Endothelial cell (in vitro differentiated cells): Measurements from ENCODE around the gene PDE4DIP. TPM values are rescaled to one million over a fixed set of nuclear protein-coding genes. Genes with fewer than 3 reads are reported as not detected.
"Not testable (repeated sequence)": the region's sequence is repeated elsewhere in the genome, so short reads cannot be mapped to it uniquely, and the experiment has no call there.

Experiments
- DNase-seq: peaks from one replicate; pipeline ENCODE4 v3.0.0; 2021; ENCODE audit warnings: low spot score
- H3K27ac Mint-ChIP-seq: one replicate; pipeline ENCODE4 v1.8.0; 2021; ENCODE audit warnings: mixed read lengths, inconsistent platforms; ENCODE audit not compliant: unreplicated experiment
- H3K27me3 Mint-ChIP-seq: one replicate; pipeline ENCODE4 v1.8.0; 2021; ENCODE audit warnings: mild to moderate bottlenecking, moderate library complexity, mixed read lengths, inconsistent platforms; ENCODE audit not compliant: unreplicated experiment
- H3K36me3 Mint-ChIP-seq: one replicate; pipeline ENCODE4 v1.8.0; 2021; ENCODE audit warnings: mild to moderate bottlenecking, low read depth, mixed read lengths, inconsistent platforms; ENCODE audit not compliant: unreplicated experiment
- H3K4me1 Mint-ChIP-seq: one replicate; pipeline ENCODE4 v1.8.0; 2021; ENCODE audit warnings: mild to moderate bottlenecking, mixed read lengths, inconsistent platforms; ENCODE audit not compliant: unreplicated experiment
- H3K4me3 Mint-ChIP-seq: one replicate; pipeline ENCODE4 v1.8.0; 2021; ENCODE audit warnings: mild to moderate bottlenecking, mixed read lengths, inconsistent platforms; ENCODE audit not compliant: unreplicated experiment
- H3K9me3 Mint-ChIP-seq: one replicate; pipeline ENCODE4 v1.8.0; 2021; ENCODE audit warnings: mixed read lengths, inconsistent platforms; ENCODE audit not compliant: unreplicated experiment
- total RNA-seq: library from RNA; stranded (reverse); fragmentation: NEBNext Ultra II Directional; extraction: Animal tissue kit (Norgen Biotek cat#: 25700); gene quantifications from one replicate; pipeline ENCODE4 v1.2.1, GENCODE V29; 2021; ENCODE audit not compliant: unreplicated experiment

The PDE4DIP gene
- total RNA-seq, 1 donor from 2014 or later = 9.4 TPM

- not testable (repeated sequence) for H3K9me3 Mint-ChIP-seq, H3K4me1 Mint-ChIP-seq, H3K27ac Mint-ChIP-seq, H3K36me3 Mint-ChIP-seq, H3K4me3 Mint-ChIP-seq, DNase-seq, H3K27me3 Mint-ChIP-seq
Observed at GRCh38 chr1:149002664-149003063, 158.4 kb downstream of the PDE4DIP start.

GRCh38 chr1:149008326-149008725 is 164.1 kb downstream of the PDE4DIP start:
- not testable (repeated sequence) for H3K4me3 Mint-ChIP-seq, H3K4me1 Mint-ChIP-seq, H3K36me3 Mint-ChIP-seq, H3K27me3 Mint-ChIP-seq, H3K27ac Mint-ChIP-seq, DNase-seq, H3K9me3 Mint-ChIP-seq

- H3K27ac Mint-ChIP-seq, H3K27me3 Mint-ChIP-seq, H3K9me3 Mint-ChIP-seq, H3K4me1 Mint-ChIP-seq, H3K36me3 Mint-ChIP-seq, DNase-seq, H3K4me3 Mint-ChIP-seq: not testable (repeated sequence)
Observed at GRCh38 chr1:149008769-149009168, 164.5 kb downstream of the PDE4DIP start.

- H3K4me3 Mint-ChIP-seq, H3K36me3 Mint-ChIP-seq, H3K4me1 Mint-ChIP-seq, DNase-seq, H3K9me3 Mint-ChIP-seq, H3K27me3 Mint-ChIP-seq, H3K27ac Mint-ChIP-seq: not testable (repeated sequence)
Observed at GRCh38 chr1:149009761-149010160, 165.5 kb downstream of the PDE4DIP start.

- H3K27me3 Mint-ChIP-seq, H3K9me3 Mint-ChIP-seq, DNase-seq, H3K4me3 Mint-ChIP-seq, H3K4me1 Mint-ChIP-seq, H3K36me3 Mint-ChIP-seq, H3K27ac Mint-ChIP-seq: not testable (repeated sequence)
Observed at GRCh38 chr1:149012599-149012998, 168.4 kb downstream of the PDE4DIP start.

GRCh38 chr1:149013513-149013912 is 169.3 kb downstream of the PDE4DIP start:
- not testable (repeated sequence) for H3K9me3 Mint-ChIP-seq, H3K4me1 Mint-ChIP-seq, H3K27ac Mint-ChIP-seq, H3K27me3 Mint-ChIP-seq, DNase-seq, H3K4me3 Mint-ChIP-seq, H3K36me3 Mint-ChIP-seq

GRCh38 chr1:149015522-149015921 is 171.3 kb downstream of the PDE4DIP start:
- not testable (repeated sequence) for H3K4me1 Mint-ChIP-seq, H3K27me3 Mint-ChIP-seq, H3K9me3 Mint-ChIP-seq, H3K4me3 Mint-ChIP-seq, H3K36me3 Mint-ChIP-seq, DNase-seq, H3K27ac Mint-ChIP-seq

GRCh38 chr1:149016626-149017025 is 172.4 kb downstream of the PDE4DIP start:
- not testable (repeated sequence) for H3K9me3 Mint-ChIP-seq, H3K4me3 Mint-ChIP-seq, DNase-seq, H3K4me1 Mint-ChIP-seq, H3K27ac Mint-ChIP-seq, H3K36me3 Mint-ChIP-seq, H3K27me3 Mint-ChIP-seq

GRCh38 chr1:149018577-149018976 is 174.3 kb downstream of the PDE4DIP start:
- H3K9me3 Mint-ChIP-seq, H3K4me1 Mint-ChIP-seq, H3K36me3 Mint-ChIP-seq, H3K27ac Mint-ChIP-seq, H3K4me3 Mint-ChIP-seq, H3K27me3 Mint-ChIP-seq, DNase-seq: not testable (repeated sequence)

- H3K36me3 Mint-ChIP-seq, H3K4me3 Mint-ChIP-seq, DNase-seq, H3K9me3 Mint-ChIP-seq, H3K27ac Mint-ChIP-seq, H3K27me3 Mint-ChIP-seq, H3K4me1 Mint-ChIP-seq: not testable (repeated sequence)
Observed at GRCh38 chr1:149024327-149024726, 180.1 kb downstream of the PDE4DIP start.

GRCh38 chr1:149033916-149034315 is 189.7 kb downstream of the PDE4DIP start:
- H3K4me1 Mint-ChIP-seq, H3K36me3 Mint-ChIP-seq, H3K4me3 Mint-ChIP-seq, H3K27ac Mint-ChIP-seq, H3K27me3 Mint-ChIP-seq, H3K9me3 Mint-ChIP-seq, DNase-seq: not testable (repeated sequence)

GRCh38 chr1:149043056-149043455 is 198.8 kb downstream of the PDE4DIP start:
- not testable (repeated sequence) for H3K4me3 Mint-ChIP-seq, H3K36me3 Mint-ChIP-seq, H3K9me3 Mint-ChIP-seq, H3K27me3 Mint-ChIP-seq, DNase-seq, H3K27ac Mint-ChIP-seq, H3K4me1 Mint-ChIP-seq

GRCh38 chr1:149064611-149065010 is 220.4 kb downstream of the PDE4DIP start:
- H3K27me3 Mint-ChIP-seq, H3K4me3 Mint-ChIP-seq, H3K27ac Mint-ChIP-seq, H3K9me3 Mint-ChIP-seq, DNase-seq, H3K4me1 Mint-ChIP-seq: not testable (repeated sequence)
- peaks cover 13% of the 10 kb centered on the region for H3K36me3 Mint-ChIP-seq
